Tibial artery (tissue), 4 donors: ENCODE measurements around the gene DHFR.
"Not testable (repeated sequence)": the region's sequence is repeated elsewhere in the genome, so short reads cannot be mapped to it uniquely, and the experiment has no call there.

Experiments used
- DNase-seq, 2 donors: peaks; one replicate each; pipeline ENCODE4 v3.0.0-alpha.2; 2019
- H3K27ac ChIP-seq, 2 donors: fragments of 200-600 bp; sonication (generic) in 1 of 2; 1 replicate in 1 of 2; 2 replicates in 1 of 2; pipeline ENCODE4 v1.5.1; 2018 to 2019; ENCODE audit warnings: mild to moderate bottlenecking in 1 of 2
- H3K27me3 ChIP-seq, 2 donors: fragments of 200-600 bp; sonication (generic) in 1 of 2; one replicate each; pipeline versions ENCODE4 v1.5.1 to v1.6.0; 2016 to 2019
- H3K36me3 ChIP-seq, 3 donors: fragments of 200-600 bp; sonication (generic) in 2 of 3; one replicate each; pipeline ENCODE4 v1.5.1; 2016 to 2019; ENCODE audit warnings: mild to moderate bottlenecking in 2 of 3
- H3K4me1 ChIP-seq, 4 donors: fragments of 200-600 bp; sonication (generic) in 2 of 4; 1 replicate in 3 of 4; 2 replicates in 1 of 4; pipeline ENCODE4 v1.5.1; 2016 to 2019
- H3K4me3 ChIP-seq, 2 donors: fragments of 200-600 bp; sonication (generic) in 1 of 2; 1 replicate in 1 of 2; 2 replicates in 1 of 2; pipeline ENCODE4 v1.5.1; 2018 to 2019; ENCODE audit warnings: mild to moderate bottlenecking in 2 of 2
- H3K9me3 ChIP-seq, 3 donors: fragments of 200-600 bp; sonication (generic) in 1 of 3; one replicate each; pipeline ENCODE4 v1.5.1; 2016 to 2019
- CTCF ChIP-seq, 2 experiments: fragments of 200-600 bp in 1 of 2; fragments of 450-650 bp in 1 of 2; IDR thresholded peaks; one replicate each; pipeline ENCODE4 v1.5.1; 2017 to 2019; ENCODE audit warnings: antibody characterized with exemption in 2 of 2, mild to moderate bottlenecking in 1 of 2, moderate library complexity in 1 of 2
- intact Hi-C: fragments of 100-400 bp; cut with DNase I; formaldehyde crosslinking; loops from one replicate; pipeline ENCODE4 v1.15.0; 2023; ENCODE audit warnings: low total_unique reads

Gene DHFR

GRCh38 chr5:80588858-80589540 is 65.8 kb downstream of the DHFR start:
- no peak overlapping the region for H3K27ac ChIP-seq
- DNase-seq: no peak
- intact Hi-C loops: no loop called here
- H3K9me3 ChIP-seq: no peaks in the 10 kb centered on the region
- no peak for TF ChIP-seq CTCF (IDR thresholded peaks at IDR 0.05)
- no peaks in the 10 kb centered on the region for H3K36me3 ChIP-seq
- no peak overlapping the region for H3K4me3 ChIP-seq
- H3K27me3 ChIP-seq: no peaks in the 10 kb centered on the region
- no peaks in the 10 kb centered on the region for H3K4me1 ChIP-seq

- no peak overlapping the region for H3K4me3 ChIP-seq
- no peak for DNase-seq
- TF ChIP-seq CTCF (IDR thresholded peaks at IDR 0.05): no peak
- H3K27ac ChIP-seq: no peak overlapping the region
- H3K4me1 ChIP-seq: no peaks in the 10 kb centered on the region
- no peaks in the 10 kb centered on the region for H3K36me3 ChIP-seq
- H3K27me3 ChIP-seq: no peaks in the 10 kb centered on the region
- intact Hi-C loops: no loop called here
- no peaks in the 10 kb centered on the region for H3K9me3 ChIP-seq
Measured at GRCh38 chr5:80584770-80585169, 70.0 kb downstream of the DHFR start.

- H3K27ac ChIP-seq, H3K9me3 ChIP-seq, H3K4me1 ChIP-seq, H3K27me3 ChIP-seq, DNase-seq, H3K4me3 ChIP-seq, H3K36me3 ChIP-seq, intact Hi-C loops: not testable (repeated sequence)
Measured at GRCh38 chr5:80580291-80580690, 74.5 kb downstream of the DHFR start.

- Histone ChIP-seq H3K4me3 (no peak overlapping the region), H3K9me3 (no peaks in the 10 kb centered on the region), H3K27ac (no peak overlapping the region), H3K4me1 (no peaks in the 10 kb centered on the region), H3K27me3 (peaks cover 0 to under 1% of the 10 kb centered on the region in 2 donors), H3K36me3 (no peaks in the 10 kb centered on the region)
- no peak for DNase-seq
- intact Hi-C loops: no loop called here
- no peak for TF ChIP-seq CTCF (IDR thresholded peaks at IDR 0.05)
Measured at GRCh38 chr5:80579050-80579449, 75.7 kb downstream of the DHFR start.

- no peak overlapping the region for H3K27ac ChIP-seq
- no peaks in the 10 kb centered on the region for H3K36me3 ChIP-seq
- H3K9me3 ChIP-seq: no peaks in the 10 kb centered on the region
- intact Hi-C loops: no loop called here
- no peaks in the 10 kb centered on the region for H3K4me1 ChIP-seq
- TF ChIP-seq CTCF (IDR thresholded peaks at IDR 0.05): no peak
- peaks cover 0 to 9% of the 10 kb centered on the region in 2 donors for H3K27me3 ChIP-seq
- DNase-seq: no peak
- H3K4me3 ChIP-seq: no peak overlapping the region
Measured at GRCh38 chr5:80577707-80578106, 77.1 kb downstream of the DHFR start.

GRCh38 chr5:80576383-80576782 is 78.4 kb downstream of the DHFR start:
- intact Hi-C loops: no loop called here
- Histone ChIP-seq H3K4me3 (no peak overlapping the region), H3K27me3 (peaks cover 0 to 14% of the 10 kb centered on the region in 2 donors), H3K27ac (no peak overlapping the region), H3K4me1 (no peaks in the 10 kb centered on the region), H3K36me3 (no peaks in the 10 kb centered on the region), H3K9me3 (no peaks in the 10 kb centered on the region)
- TF ChIP-seq CTCF (IDR thresholded peaks at IDR 0.05): no peak
- DNase-seq: no peak
